Measurements from ENCODE around the gene MAML1. TPM values are rescaled to one million over a fixed set of nuclear protein-coding genes. Genes with fewer than 3 reads are reported as not detected.

MAML1 gene
- total and polyA plus RNA-seq, 2 experiments from 2014 or later, result 9.6 to 43.9 TPM

DNA sequence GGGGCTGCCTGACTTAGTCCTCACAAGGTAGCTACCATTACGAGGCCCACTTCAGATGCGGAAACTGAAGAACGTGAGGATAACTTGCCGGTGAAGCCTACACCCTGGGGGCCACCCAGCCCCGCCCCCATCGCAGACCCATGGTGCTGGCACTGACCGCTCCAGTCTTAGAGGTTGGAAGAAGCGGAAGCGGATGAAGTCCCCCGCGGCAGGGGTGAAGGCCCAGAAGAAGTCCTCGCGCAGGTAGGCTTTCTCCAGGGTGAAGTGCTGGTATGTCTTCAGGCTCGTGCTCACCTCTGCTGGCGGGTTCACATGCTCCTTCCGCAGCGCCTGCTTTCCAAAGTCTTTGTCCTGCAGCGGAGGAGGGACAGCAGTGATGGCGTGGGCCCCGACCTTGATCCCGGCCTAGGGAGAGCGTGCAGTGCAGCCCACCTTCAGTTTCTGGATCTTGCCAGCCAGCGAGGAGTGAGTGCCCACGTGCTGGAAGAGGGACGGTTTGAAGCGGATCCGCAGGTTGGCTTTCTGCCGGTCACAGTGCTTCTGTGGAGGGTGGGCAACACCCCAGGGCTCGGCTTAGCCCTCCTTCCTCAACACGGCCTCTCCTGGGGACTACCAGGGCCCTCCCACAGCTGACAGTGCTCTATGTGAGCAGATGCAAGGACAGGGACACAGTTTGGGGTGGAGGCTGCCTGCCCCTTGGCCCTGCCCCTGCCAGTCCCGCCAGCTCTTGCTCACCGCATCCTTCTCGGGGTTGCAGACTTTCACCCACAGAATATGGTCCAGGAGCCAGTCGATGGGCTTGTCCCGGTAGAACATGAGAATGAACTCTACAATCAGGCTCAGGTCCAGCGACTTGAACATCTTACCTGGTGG lies 66.4 kb downstream of the MAML1 start:
- H3K36me3 ChIP-seq (ENCODE audit: insufficient read depth), result no peaks in the 10 kb centered on the region; the same call in 1 of the 2 replicates
- H3K4me3 ChIP-seq, result no peak overlapping the region
- H3K4me1 ChIP-seq (ENCODE audit: insufficient read depth), result peaks cover 19% of the 10 kb centered on the region
- ATAC-seq (no peak), DNase-seq (ENCODE audit: low spot score) (no peak)
- H3K79me2 ChIP-seq (replicated peaks; ENCODE audit: insufficient read depth), result peaks cover 4% of the 10 kb centered on the region; the same call in 1 of the 2 replicates
- no peak overlapping the region for H3K4me2 ChIP-seq
- H3K27me3 ChIP-seq (ENCODE audit: insufficient read depth), result no peaks in the 10 kb centered on the region
- H3K9me2 ChIP-seq (ENCODE audit: insufficient read depth), result no peaks in the 10 kb centered on the region
- H3K9me3 Mint-ChIP-seq, result no peaks in the 10 kb centered on the region
- H3K27me3 Mint-ChIP-seq (ENCODE audit: insufficient read depth, low read depth, poor library complexity), result peaks cover 16% of the 10 kb centered on the region
- H3K27ac ChIP-seq (ENCODE audit: low read depth), result no peak overlapping the region
- peaks cover 23% of the 10 kb centered on the region for H3K4me1 Mint-ChIP-seq
- H3K27ac Mint-ChIP-seq, result no peak overlapping the region; the same call in 1 of the 2 replicates
- TF ChIP-seq JUNB (IDR thresholded peaks at IDR 0.05; ENCODE audit: unreplicated experiment), result no peak
- TF ChIP-seq POLR2AphosphoS5 (IDR thresholded peaks at IDR 0.05; ENCODE audit: low read depth), result no peak
- TF ChIP-seq ZNF331 (CRISPR knock-in tag; IDR thresholded peaks at IDR 0.05; ENCODE audit: low read depth), result no peak
- no peak for TF ChIP-seq EZH2phosphoT487 (IDR thresholded peaks at IDR 0.05; ENCODE audit: unreplicated experiment)
- TF ChIP-seq NANOG (IDR thresholded peaks at IDR 0.05; ENCODE audit: borderline replicate concordance), result no peak
- no peak for TF ChIP-seq ZNF114 (CRISPR knock-in tag; IDR thresholded peaks at IDR 0.05)
- no peak for TF ChIP-seq STAT1 (IDR thresholded peaks at IDR 0.05; ENCODE audit: unreplicated experiment)
- TF ChIP-seq, protein P1, sequence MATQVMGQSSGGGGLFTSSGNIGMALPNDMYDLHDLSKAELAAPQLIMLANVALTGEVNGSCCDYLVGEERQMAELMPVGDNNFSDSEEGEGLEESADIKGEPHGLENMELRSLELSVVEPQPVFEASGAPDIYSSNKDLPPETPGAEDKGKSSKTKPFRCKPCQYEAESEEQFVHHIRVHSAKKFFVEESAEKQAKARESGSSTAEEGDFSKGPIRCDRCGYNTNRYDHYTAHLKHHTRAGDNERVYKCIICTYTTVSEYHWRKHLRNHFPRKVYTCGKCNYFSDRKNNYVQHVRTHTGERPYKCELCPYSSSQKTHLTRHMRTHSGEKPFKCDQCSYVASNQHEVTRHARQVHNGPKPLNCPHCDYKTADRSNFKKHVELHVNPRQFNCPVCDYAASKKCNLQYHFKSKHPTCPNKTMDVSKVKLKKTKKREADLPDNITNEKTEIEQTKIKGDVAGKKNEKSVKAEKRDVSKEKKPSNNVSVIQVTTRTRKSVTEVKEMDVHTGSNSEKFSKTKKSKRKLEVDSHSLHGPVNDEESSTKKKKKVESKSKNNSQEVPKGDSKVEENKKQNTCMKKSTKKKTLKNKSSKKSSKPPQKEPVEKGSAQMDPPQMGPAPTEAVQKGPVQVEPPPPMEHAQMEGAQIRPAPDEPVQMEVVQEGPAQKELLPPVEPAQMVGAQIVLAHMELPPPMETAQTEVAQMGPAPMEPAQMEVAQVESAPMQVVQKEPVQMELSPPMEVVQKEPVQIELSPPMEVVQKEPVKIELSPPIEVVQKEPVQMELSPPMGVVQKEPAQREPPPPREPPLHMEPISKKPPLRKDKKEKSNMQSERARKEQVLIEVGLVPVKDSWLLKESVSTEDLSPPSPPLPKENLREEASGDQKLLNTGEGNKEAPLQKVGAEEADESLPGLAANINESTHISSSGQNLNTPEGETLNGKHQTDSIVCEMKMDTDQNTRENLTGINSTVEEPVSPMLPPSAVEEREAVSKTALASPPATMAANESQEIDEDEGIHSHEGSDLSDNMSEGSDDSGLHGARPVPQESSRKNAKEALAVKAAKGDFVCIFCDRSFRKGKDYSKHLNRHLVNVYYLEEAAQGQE (IDR thresholded peaks at IDR 0.05; ENCODE audit: unreplicated experiment), result no peak
- TF ChIP-seq, protein P2, sequence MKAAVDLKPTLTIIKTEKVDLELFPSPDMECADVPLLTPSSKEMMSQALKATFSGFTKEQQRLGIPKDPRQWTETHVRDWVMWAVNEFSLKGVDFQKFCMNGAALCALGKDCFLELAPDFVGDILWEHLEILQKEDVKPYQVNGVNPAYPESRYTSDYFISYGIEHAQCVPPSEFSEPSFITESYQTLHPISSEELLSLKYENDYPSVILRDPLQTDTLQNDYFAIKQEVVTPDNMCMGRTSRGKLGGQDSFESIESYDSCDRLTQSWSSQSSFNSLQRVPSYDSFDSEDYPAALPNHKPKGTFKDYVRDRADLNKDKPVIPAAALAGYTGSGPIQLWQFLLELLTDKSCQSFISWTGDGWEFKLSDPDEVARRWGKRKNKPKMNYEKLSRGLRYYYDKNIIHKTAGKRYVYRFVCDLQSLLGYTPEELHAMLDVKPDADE (IDR thresholded peaks at IDR 0.05), result no peak
- TF ChIP-seq CREB1 (CRISPR knock-in tag; IDR thresholded peaks at IDR 0.05; ENCODE audit: low read depth), result no peak
- TF ChIP-seq EZH2 (IDR thresholded peaks at IDR 0.05; ENCODE audit: low read depth, unreplicated experiment), result no peak
- peaks cover 34% of the 10 kb centered on the region for H3K36me3 Mint-ChIP-seq (ENCODE audit: low read depth)
- no peak overlapping the region for H3K4me3 Mint-ChIP-seq
- H3F3A ChIP-seq (replicated peaks; ENCODE audit: low read depth), result peaks cover 10% of the 10 kb centered on the region
- H2AFZ ChIP-seq, result no peak overlapping the region
- peaks cover 10% of the 10 kb centered on the region for H4K20me1 ChIP-seq (replicated peaks; ENCODE audit: insufficient read depth)

Data from GM23338 (cell line).